ENCODE results near the gene JAG1.
"Not testable (repeated sequence)": the region's sequence is repeated elsewhere in the genome, so short reads cannot be mapped to it uniquely, and the experiment has no call there.

Gene JAG1

GRCh38 chr20:10590446-10590845, 83.4 kb downstream of the JAG1 start:
- not testable (repeated sequence) for DNase-seq (ENCODE audit: low spot score)
- no CpG with 5 or more reads among the region's 10 CpGs for WGBS, 2 donors (ENCODE audit: extremely low coverage in 2 of 2, insufficient read length in 2 of 2, insufficient replicate concordance in 1 of 2)

More at GRCh38 chr20:10590446-10590845, 83.4 kb downstream of the JAG1 start:
- H3K4me2 ChIP-seq (ENCODE audit: insufficient read depth, low read length, poor library complexity, severe bottlenecking); H3K4me1 ChIP-seq (ENCODE audit: control insufficient read depth in 2 of 2, insufficient read depth in 1 of 2, low read depth in 1 of 2, low read length in 2 of 2); H3K27me3 ChIP-seq (ENCODE audit: control insufficient read depth in 3 of 3, insufficient read depth in 3 of 3, low read depth in 1 of 3, low read length in 3 of 3); H4K91ac ChIP-seq (ENCODE audit: low read depth, low read length, poor library complexity); H2BK120ac ChIP-seq (ENCODE audit: low read depth, low read length); H2AFZ ChIP-seq (ENCODE audit: low read length); H3K9me3 ChIP-seq (replicated peaks in 1 of 2; ENCODE audit: control insufficient read depth in 2 of 2, insufficient read depth in 1 of 2, low read depth in 1 of 2, low read length in 2 of 2); H3K23ac ChIP-seq (ENCODE audit: low read depth, low read length, poor library complexity); H3K27ac ChIP-seq (replicated peaks; ENCODE audit: low read length); H3K4ac ChIP-seq (ENCODE audit: low read length); H3K79me1 ChIP-seq (ENCODE audit: low read depth, low read length); H2AK5ac ChIP-seq (ENCODE audit: low read depth, low read length); H3K18ac ChIP-seq (ENCODE audit: low read length); H3K4me3 ChIP-seq (ENCODE audit: low read length in 2 of 2); H2BK12ac ChIP-seq (ENCODE audit: low read length); H2BK15ac ChIP-seq (ENCODE audit: low read length); H4K8ac ChIP-seq (ENCODE audit: low read depth, low read length); H3K14ac ChIP-seq (ENCODE audit: low read length); H3K36me3 ChIP-seq (replicated peaks in 1 of 2; ENCODE audit: control insufficient read depth in 2 of 2, insufficient read depth in 2 of 2, low read length in 2 of 2); H2BK5ac ChIP-seq (ENCODE audit: low read length); H3K9ac ChIP-seq (ENCODE audit: low read depth, low read length, poor library complexity): not testable (repeated sequence)

Small RNA genes within 50 kb of the gene (small RNA-seq; reads per million reads assigned to genes)
- gene MIR6870 (ENCODE audit: insufficient read depth): 1.2 reads per million

Data from neuronal stem cell (in vitro differentiated cells).